Transverse colon (tissue), 4 donors: ENCODE measurements around the gene FAM174A. TPM values are rescaled to one million over a fixed set of nuclear protein-coding genes. Genes with fewer than 3 reads are reported as not detected.
A peak's percentile ranks its signal among the peaks of the same experiment; 100 is the strongest.

ENCODE experiments used
- DNase-seq: peaks from one replicate; pipeline ENCODE4 v3.0.0-alpha.2; 2019
- H3K27ac ChIP-seq, 4 donors: fragments of 200-600 bp; sonication (generic); 2 replicates each; pipeline ENCODE4 v1.5.1; 2016 to 2018; ENCODE audit warnings: inconsistent platforms in 4 of 4
- H3K27me3 ChIP-seq: fragments of 200-600 bp; sonication (generic); 2 replicates; pipeline ENCODE4 v1.5.1; 2017; ENCODE audit warnings: inconsistent platforms
- H3K36me3 ChIP-seq, 4 donors: fragments of 200-600 bp; sonication (generic); 2 replicates each; pipeline ENCODE4 v1.5.1; 2017 to 2019; ENCODE audit warnings: inconsistent platforms in 4 of 4
- H3K4me1 ChIP-seq, 4 donors: fragments of 200-600 bp; sonication (generic); 2 replicates each; pipeline ENCODE4 v1.5.1; 2017 to 2020; ENCODE audit warnings: inconsistent platforms in 4 of 4
- H3K4me3 ChIP-seq, 4 donors: fragments of 200-600 bp; sonication (generic); 1 replicate in 1 of 4; 2 replicates in 3 of 4; pipeline versions ENCODE4 v1.5.1 to v1.6.1; 2017 to 2019; ENCODE audit warnings: inconsistent platforms in 4 of 4
- H3K9me3 ChIP-seq, 2 donors: fragments of 200-600 bp; sonication (generic); 2 replicates each; pipeline ENCODE4 v1.5.1; 2017 to 2019; ENCODE audit warnings: inconsistent platforms in 2 of 2
- CTCF ChIP-seq, 5 experiments: fragments of 200-600 bp in 3 of 5; fragments of 450-650 bp in 2 of 5; sonication (generic) in 3 of 5; IDR thresholded peaks; 1 replicate in 2 of 5; 2 replicates in 3 of 5; pipeline ENCODE4 v1.5.1; 2016 to 2017; ENCODE audit warnings: antibody characterized with exemption in 5 of 5, inconsistent platforms in 3 of 5, mild to moderate bottlenecking in 2 of 5, moderate library complexity in 1 of 5
- EP300 ChIP-seq: sonication (generic); formaldehyde crosslinking; IDR thresholded peaks from one replicate; pipeline ENCODE4 v1.6.1; 2017; ENCODE audit warnings: antibody characterized with exemption, low read depth
- POLR2A ChIP-seq: fragments of 450-650 bp; IDR thresholded peaks from one replicate; pipeline ENCODE4 v1.6.1; 2016; ENCODE audit warnings: antibody characterized with exemption, mild to moderate bottlenecking, moderate library complexity
- POLR2AphosphoS5 ChIP-seq, 3 donors: sonication (generic); formaldehyde crosslinking; IDR thresholded peaks; one replicate each; pipeline ENCODE4 v1.6.1; 2016; ENCODE audit warnings: antibody characterized with exemption in 3 of 3
- WGBS, 2 donors: methylation state at CpG; one replicate each; pipeline ENCODE4 v1.1.5; 2018; ENCODE audit warnings: low coverage in 1 of 2; 5-methylcytosine and 5-hydroxymethylcytosine counted together
- in situ Hi-C, 4 donors: fragments of 200-750 bp; cut with MboI; loops; one replicate each; pipeline versions ENCODE4 v1.15.0 to v1.15.1; 2017; ENCODE audit warnings: low sequenced_read_pairs in 3 of 4, low pct_ligation_motif_present in 1 of 4, low pct_unique_long_range_greater_than_20kb in 1 of 4
- intact Hi-C: fragments of 100-400 bp; cut with DNase I; formaldehyde crosslinking; loops from one replicate; pipeline ENCODE4 v1.15.1; 2023; ENCODE audit warnings: low total_unique reads
- total RNA-seq, 4 donors: library from RNA; depleted of rRNA; stranded (reverse); fragments of >200 nt; gene quantifications; one replicate each; pipeline ENCODE4 v1.1.0, GENCODE V29; 2016

The FAM174A gene
- 10 to 100 TPM in 3 of 4 donors, 1 to 10 TPM in 1; 9.0 to 94.6 (median 28.0) TPM for total RNA-seq

DNA sequence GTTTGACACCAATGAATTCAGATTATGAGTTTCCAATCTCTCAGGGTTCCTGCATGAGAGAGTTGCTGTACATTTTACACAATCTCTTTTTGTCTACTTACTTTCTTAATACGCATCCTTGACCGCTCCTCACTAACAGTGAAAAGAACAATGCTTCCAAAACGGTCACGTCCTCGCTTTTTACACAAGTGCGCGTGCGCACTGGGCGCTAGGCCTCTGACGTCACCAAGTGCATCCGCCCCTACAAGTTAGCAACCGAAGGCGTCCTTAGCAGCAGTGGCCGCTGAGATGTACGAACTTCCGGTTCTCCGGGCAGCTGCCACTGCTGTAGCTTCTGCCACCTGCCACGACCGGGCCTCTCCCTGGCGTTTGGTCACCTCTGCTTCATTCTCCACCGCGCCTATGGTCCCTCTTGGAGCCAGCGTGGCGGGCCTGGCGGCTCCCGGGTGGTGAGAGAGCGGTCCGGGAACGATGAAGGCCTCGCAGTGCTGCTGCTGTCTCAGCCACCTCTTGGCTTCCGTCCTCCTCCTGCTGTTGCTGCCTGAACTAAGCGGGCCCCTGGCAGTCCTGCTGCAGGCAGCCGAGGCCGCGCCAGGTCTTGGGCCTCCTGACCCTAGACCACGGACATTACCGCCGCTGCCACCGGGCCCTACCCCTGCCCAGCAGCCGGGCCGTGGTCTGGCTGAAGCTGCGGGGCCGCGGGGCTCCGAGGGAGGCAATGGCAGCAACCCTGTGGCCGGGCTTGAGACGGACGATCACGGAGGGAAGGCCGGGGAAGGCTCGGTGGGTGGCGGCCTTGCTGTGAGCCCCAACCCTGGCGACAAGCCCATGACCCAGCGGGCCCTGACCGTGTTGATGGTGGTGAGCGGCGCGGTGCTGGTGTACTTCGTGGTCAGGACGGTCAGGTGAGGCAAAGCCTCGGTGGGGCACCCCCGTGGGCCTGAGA, at the start of gene FAM174A:
TSS of gene FAM174A (plus strand) at position 315 of the 946 bp plus-strand sequence. CDS start at position 472, 157 bp downstream.
- TF ChIP-seq CTCF (IDR thresholded peaks at IDR 0.05) = no peak
- TF ChIP-seq POLR2A = peak; percentile 65
- TF ChIP-seq EP300 = no peak
- peak; percentile 71 to 86 (median 82) for TF ChIP-seq POLR2AphosphoS5 (IDR thresholded peaks at IDR 0.05)
- peak within 1 kb of the TSS; percentile 89 to 91 (median 90) for H3K27ac ChIP-seq
- peak within 1 kb of the TSS; percentile 50 to 74 (median 61) for H3K4me3 ChIP-seq
- peaks cover 11 to 30% (median 19%) of the 10 kb centered on the region in 4 donors for H3K4me1 ChIP-seq
- H3K9me3 ChIP-seq = peaks cover 0 to 10% of the 10 kb centered on the region in 2 donors
- peak; percentile 97 for DNase-seq
- H3K27me3 ChIP-seq = no peaks in the 10 kb centered on the region
- intact Hi-C loops = no loop called here
- WGBS, 2 donors = 0 to 3% methylated on average over 5 to 33 of the region's 62 CpGs
- H3K36me3 ChIP-seq = no peaks in the 10 kb centered on the region
- in situ Hi-C loops = no loop called here

DNA sequence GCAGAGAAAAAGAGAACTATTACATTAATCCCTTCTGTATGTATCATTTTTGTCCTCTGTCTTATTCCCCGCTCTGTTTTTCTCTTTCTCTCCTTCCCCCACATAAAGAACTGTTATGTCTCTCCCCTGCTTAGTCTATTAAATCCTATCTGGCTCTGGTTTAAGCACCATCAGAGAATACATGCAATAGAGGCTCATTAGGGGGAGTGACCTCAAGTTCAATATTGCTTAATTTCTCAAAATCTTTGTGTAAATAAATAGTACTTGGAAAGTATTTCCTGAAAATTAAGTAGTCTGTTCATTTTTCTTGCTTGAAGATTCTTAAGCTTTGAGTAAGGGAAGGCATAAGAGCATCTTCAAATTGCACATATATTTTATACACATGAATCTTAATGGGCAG, 41.2 kb upstream of the FAM174A start:
- in situ Hi-C loops (no loop called here), intact Hi-C loops (no loop called here)
- Histone ChIP-seq H3K27me3 (no peaks in the 10 kb centered on the region), H3K9me3 (no peaks in the 10 kb centered on the region), H3K4me3 (no peak overlapping the region), H3K36me3 (no peaks in the 10 kb centered on the region), H3K27ac (no peak overlapping the region), H3K4me1 (no peaks in the 10 kb centered on the region)
- no peak for TF ChIP-seq EP300
- TF ChIP-seq POLR2A = no peak
- no peak for TF ChIP-seq CTCF (IDR thresholded peaks at IDR 0.05)
- no peak for TF ChIP-seq POLR2AphosphoS5 (IDR thresholded peaks at IDR 0.05)
- 84 to 100% methylated on average over 1 of the region's 1 CpG for WGBS, 2 donors
- DNase-seq = no peak

GRCh38 chr5:100496296-100496695, 38.9 kb upstream of the FAM174A start:
- Histone ChIP-seq H3K27me3 (no peaks in the 10 kb centered on the region), H3K4me1 (no peaks in the 10 kb centered on the region), H3K36me3 (no peaks in the 10 kb centered on the region), H3K4me3 (no peak overlapping the region), H3K27ac (no peak overlapping the region), H3K9me3 (no peaks in the 10 kb centered on the region)
- intact Hi-C loops = no loop called here
- 95% methylated on average over 1 of the region's 1 CpG; no CpG with 5 or more reads in 1 of the 2 donors for WGBS, 2 donors
- in situ Hi-C loops = no loop called here
- DNase-seq = no peak
- no peak for TF ChIP-seq POLR2AphosphoS5 (IDR thresholded peaks at IDR 0.05)
- TF ChIP-seq EP300 = no peak
- no peak for TF ChIP-seq CTCF (IDR thresholded peaks at IDR 0.05)
- TF ChIP-seq POLR2A = no peak

DNA sequence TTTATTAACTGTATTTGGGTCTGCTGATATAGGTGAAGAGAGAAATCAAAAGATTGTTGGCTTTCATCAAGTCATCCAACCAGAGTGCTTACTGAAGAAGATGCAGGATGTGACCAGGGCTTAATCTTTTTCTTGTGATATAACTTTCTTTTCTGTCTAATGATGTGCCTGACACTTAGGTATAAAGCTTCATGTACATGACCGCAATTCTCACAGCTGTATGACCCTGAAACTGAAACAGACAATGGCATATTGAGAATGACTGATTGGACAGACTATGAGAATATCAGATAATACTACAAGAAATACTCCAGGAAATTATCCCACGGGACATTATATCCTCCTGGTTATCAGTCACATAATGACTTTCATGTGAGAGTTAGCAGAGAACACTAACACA, 32.5 kb upstream of the FAM174A start:
- no peak overlapping the region for H3K27ac ChIP-seq
- WGBS, 2 donors = 82 to 100% methylated on average over 2 of the region's 2 CpGs
- no peak for DNase-seq
- H3K4me3 ChIP-seq = no peak overlapping the region
- H3K4me1 ChIP-seq = no peaks in the 10 kb centered on the region
- in situ Hi-C loops (no loop called here), intact Hi-C loops (no loop called here)
- TF ChIP-seq POLR2A (no peak), CTCF (IDR thresholded peaks at IDR 0.05) (no peak), EP300 (no peak), POLR2AphosphoS5 (IDR thresholded peaks at IDR 0.05) (no peak)
- H3K27me3 ChIP-seq = no peaks in the 10 kb centered on the region
- H3K9me3 ChIP-seq = no peaks in the 10 kb centered on the region
- no peaks in the 10 kb centered on the region for H3K36me3 ChIP-seq
